ENCODE results near the gene TMEM247.

DNA sequence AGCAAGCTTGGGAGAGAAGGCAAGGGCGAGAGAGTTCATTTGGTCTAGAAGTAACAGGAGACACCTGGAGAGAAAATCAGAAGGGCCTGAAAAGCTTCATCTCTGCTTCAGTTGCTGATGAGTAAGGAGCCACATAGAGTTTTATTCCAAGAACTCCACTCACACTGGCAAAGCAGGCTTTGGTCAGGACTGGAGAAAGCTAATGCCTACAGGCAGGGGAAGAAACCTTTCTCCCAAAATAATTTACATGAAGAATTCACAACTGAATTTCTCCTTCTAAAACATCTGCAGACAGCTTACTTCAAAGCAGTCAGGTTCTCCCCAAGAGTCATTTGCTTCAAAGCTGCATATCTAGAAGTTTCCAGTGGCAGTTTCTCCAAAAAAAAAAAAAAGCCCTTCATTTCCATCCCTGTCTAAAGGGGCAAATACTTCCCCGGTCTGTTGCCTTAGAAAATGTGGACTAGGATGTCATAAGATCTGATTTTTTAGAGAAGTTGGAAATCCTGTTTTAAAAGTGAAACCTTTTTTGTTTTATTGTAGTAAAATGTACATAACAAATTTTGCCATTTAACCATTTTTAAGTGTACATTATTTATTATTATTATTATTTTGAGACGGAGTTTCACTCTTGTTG lies 46.3 kb downstream of the TMEM247 start:
- TF ChIP-seq, protein P1, sequence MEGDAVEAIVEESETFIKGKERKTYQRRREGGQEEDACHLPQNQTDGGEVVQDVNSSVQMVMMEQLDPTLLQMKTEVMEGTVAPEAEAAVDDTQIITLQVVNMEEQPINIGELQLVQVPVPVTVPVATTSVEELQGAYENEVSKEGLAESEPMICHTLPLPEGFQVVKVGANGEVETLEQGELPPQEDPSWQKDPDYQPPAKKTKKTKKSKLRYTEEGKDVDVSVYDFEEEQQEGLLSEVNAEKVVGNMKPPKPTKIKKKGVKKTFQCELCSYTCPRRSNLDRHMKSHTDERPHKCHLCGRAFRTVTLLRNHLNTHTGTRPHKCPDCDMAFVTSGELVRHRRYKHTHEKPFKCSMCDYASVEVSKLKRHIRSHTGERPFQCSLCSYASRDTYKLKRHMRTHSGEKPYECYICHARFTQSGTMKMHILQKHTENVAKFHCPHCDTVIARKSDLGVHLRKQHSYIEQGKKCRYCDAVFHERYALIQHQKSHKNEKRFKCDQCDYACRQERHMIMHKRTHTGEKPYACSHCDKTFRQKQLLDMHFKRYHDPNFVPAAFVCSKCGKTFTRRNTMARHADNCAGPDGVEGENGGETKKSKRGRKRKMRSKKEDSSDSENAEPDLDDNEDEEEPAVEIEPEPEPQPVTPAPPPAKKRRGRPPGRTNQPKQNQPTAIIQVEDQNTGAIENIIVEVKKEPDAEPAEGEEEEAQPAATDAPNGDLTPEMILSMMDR (IDR thresholded peaks at IDR 0.05; ENCODE audit: poor library complexity): no peak
- no peak for TF ChIP-seq EZH2 (IDR thresholded peaks at IDR 0.05; ENCODE audit: borderline replicate concordance)
